AG04449 (cell line): ENCODE data around the gene IFNG-AS1.

Experiments used
- CTCF ChIA-PET: fragments of 350-600 bp; formaldehyde crosslinking; extraction: SDS; loops from one replicate; lab custom pipeline; 2021; ENCODE audit warnings: antibody characterized with exemption; lab: Yijun Ruan, JAX
- POLR2A ChIA-PET: fragments of 400-600, 350-600 bp; formaldehyde crosslinking; extraction: SDS; loops from one replicate; lab custom pipeline; 2020; ENCODE audit warnings: antibody characterized with exemption, inconsistent platforms; lab: Yijun Ruan, JAX
- DNase-seq: peaks from one replicate; pipeline ENCODE4 v3.0.0-alpha.2; 2010; ENCODE audit warnings: low read depth, low spot score
- H3K4me3 ChIP-seq: 2 replicates; pipeline ENCODE4 v1.5.1; 2011; ENCODE audit warnings: low read depth, mild to moderate bottlenecking, control low read depth, low read length
- TF ChIP-seq, protein P1 (sequence below): IDR thresholded peaks from one replicate; pipeline ENCODE4 v1.5.1; 2011; ENCODE audit warnings: mild to moderate bottlenecking, moderate library complexity, low read length, control low read depth, inconsistent platforms; ENCODE audit not compliant: insufficient read depth; ENCODE audit errors: missing control alignments

IFNG-AS1 gene

GRCh38 chr12:68031881-68032739, 42.9 kb downstream of the IFNG-AS1 start:
- TF ChIP-seq, protein P1, sequence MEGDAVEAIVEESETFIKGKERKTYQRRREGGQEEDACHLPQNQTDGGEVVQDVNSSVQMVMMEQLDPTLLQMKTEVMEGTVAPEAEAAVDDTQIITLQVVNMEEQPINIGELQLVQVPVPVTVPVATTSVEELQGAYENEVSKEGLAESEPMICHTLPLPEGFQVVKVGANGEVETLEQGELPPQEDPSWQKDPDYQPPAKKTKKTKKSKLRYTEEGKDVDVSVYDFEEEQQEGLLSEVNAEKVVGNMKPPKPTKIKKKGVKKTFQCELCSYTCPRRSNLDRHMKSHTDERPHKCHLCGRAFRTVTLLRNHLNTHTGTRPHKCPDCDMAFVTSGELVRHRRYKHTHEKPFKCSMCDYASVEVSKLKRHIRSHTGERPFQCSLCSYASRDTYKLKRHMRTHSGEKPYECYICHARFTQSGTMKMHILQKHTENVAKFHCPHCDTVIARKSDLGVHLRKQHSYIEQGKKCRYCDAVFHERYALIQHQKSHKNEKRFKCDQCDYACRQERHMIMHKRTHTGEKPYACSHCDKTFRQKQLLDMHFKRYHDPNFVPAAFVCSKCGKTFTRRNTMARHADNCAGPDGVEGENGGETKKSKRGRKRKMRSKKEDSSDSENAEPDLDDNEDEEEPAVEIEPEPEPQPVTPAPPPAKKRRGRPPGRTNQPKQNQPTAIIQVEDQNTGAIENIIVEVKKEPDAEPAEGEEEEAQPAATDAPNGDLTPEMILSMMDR, result no peak
- ChIA-PET POLR2A (no interaction called here), CTCF (interaction anchor here (1.1 kb wide), 1 partner anchor 8 kb away, joined by 3 read pairs; no protein-coding TSS in a partner anchor)
- no peak overlapping the region for H3K4me3 ChIP-seq
- DNase-seq, result no peak

- ChIA-PET POLR2A (no interaction called here), CTCF (no interaction called here)
- TF ChIP-seq, protein P1, result no peak
- no peak overlapping the region for H3K4me3 ChIP-seq
- no peak for DNase-seq
Observed at GRCh38 chr12:68034567-68034966, 45.3 kb downstream of the IFNG-AS1 start.

GRCh38 chr12:68036642-68037041, 47.4 kb downstream of the IFNG-AS1 start:
- H3K4me3 ChIP-seq, result no peak overlapping the region
- ChIA-PET POLR2A (no interaction called here), CTCF (interaction anchor here (1.4 to 5.6 kb wide), 3 partner anchors 17 to 186 kb away, joined by 4 to 34 read pairs (median 31); no protein-coding TSS in a partner anchor)
- DNase-seq, result no peak
- TF ChIP-seq, protein P1, result no peak

DNA sequence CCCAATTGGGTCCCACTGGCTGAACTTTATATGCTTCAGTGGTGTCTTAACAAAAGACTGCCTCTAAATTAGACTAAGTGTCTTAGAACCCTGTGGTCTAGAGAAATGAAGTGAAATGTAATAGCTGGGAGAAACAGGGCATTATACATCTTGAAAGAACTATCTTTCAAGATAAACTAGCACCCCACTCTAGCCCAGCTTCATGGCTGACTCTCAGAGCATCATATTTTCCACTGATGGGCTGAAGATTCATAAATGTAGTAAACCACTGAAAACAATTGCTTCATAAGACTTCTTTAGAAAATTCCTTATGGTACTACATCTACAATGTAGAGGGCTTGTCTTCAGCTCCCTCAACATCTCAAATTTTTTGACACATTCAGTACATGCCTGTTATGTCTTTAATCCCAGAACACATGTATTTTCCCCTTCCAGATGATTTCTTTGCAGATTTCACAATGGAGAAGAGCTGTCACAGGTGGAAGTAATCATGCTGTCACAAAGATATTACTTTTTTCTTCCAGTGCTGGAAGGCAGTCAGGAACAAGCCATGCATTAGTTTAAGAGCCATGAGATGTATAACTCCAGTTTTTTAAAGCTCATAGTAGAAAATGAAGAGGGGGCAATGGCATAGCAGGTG, 48.5 kb downstream of the IFNG-AS1 start:
- TF ChIP-seq, protein P1, result no peak
- no peak for DNase-seq
- POLR2A ChIA-PET, result no interaction called here
- CTCF ChIA-PET, result interaction anchor here (1.2 to 5.6 kb wide), 5 partner anchors 12 to 681 kb away, joined by 4 to 34 read pairs (median 6); no protein-coding TSS in a partner anchor
- no peak overlapping the region for H3K4me3 ChIP-seq

DNA sequence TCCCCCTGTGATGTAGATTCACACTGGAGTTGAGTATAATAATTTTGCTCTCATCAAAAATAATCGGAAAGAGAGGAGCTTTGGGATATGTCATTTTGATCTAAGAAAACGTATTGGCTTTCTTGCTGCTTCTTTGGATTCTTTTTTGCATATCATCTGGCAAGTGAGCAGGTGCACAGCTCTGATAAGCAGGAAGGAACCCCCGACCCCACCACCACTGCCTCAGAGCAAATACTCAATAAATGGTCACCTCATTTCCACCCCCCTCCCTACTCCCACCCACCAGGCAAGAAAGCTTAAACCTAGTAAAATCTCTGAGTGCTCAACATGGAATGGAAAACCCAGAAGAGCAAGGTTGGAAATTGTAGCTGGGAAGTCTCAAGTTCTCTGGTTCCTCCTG, 49.4 kb downstream of the IFNG-AS1 start:
- DNase-seq, result no peak
- no peak overlapping the region for H3K4me3 ChIP-seq
- TF ChIP-seq, protein P1, result no peak
- ChIA-PET CTCF (interaction anchor here (0.7 to 5.6 kb wide), 10 partner anchors 10 to 685 kb away, joined by 3 to 34 read pairs (median 5); no protein-coding TSS in a partner anchor), POLR2A (no interaction called here)
